SK-N-SH (cell line): ENCODE data around the gene ACOT4. TPM values are rescaled to one million over a fixed set of nuclear protein-coding genes. Genes with fewer than 3 reads are reported as not detected.
"Not testable (repeated sequence)": the region's sequence is repeated elsewhere in the genome, so short reads cannot be mapped to it uniquely, and the experiment has no call there.

ENCODE experiments used
- CTCF ChIA-PET: fragments of 300-600, 350-600 bp; formaldehyde crosslinking; extraction: SDS; loops from one replicate; lab custom pipeline; 2021; lab: Yijun Ruan, JAX
- POLR2A ChIA-PET: fragments of 350-600 bp; sonication (Branson Sonifier 250); formaldehyde crosslinking; extraction: SDS; loops from one replicate; lab custom pipeline; 2020; ENCODE audit warnings: antibody characterized with exemption, inconsistent platforms; lab: Yijun Ruan, JAX
- DNase-seq: peaks from one replicate; pipeline ENCODE4 v3.0.0; 2012
- H2AFZ ChIP-seq: fragments of 200-600 bp; sonication (generic); 2 replicates; pipeline ENCODE4 v1.8.1; 2016; ENCODE audit warnings: antibody characterized with exemption, mild to moderate bottlenecking, low read depth
- H3F3A ChIP-seq: fragments of 200-600 bp; sonication (generic); replicated peaks from 2 replicates; pipeline ENCODE3; 2016; ENCODE audit warnings: antibody characterized with exemption, mild to moderate bottlenecking; ENCODE audit not compliant: insufficient read depth
- H3K27ac ChIP-seq, 2 experiments: fragments of 200-500 bp in 1 of 2; fragments of 200-600 bp in 1 of 2; sonication (Bioruptor generic) in 1 of 2; sonication (generic), shearing (Covaris generic) in 1 of 2; 2 replicates each; pipeline versions ENCODE4 v1.5.1 to v1.6.1; 2014 to 2016; ENCODE audit warnings: low read depth in 2 of 2, inconsistent platforms in 1 of 2, low read length in 1 of 2, mild to moderate bottlenecking in 1 of 2, mixed read lengths in 1 of 2
- H3K27me3 ChIP-seq: fragments of 200-600 bp; sonication (generic), shearing (Covaris generic); 2 replicates; pipeline ENCODE4 v1.6.1; 2016; ENCODE audit warnings: mixed run types; ENCODE audit not compliant: insufficient read depth
- H3K36me3 ChIP-seq, 2 experiments: fragments of 200-500 bp in 1 of 2; fragments of 200-600 bp in 1 of 2; sonication (Bioruptor generic) in 1 of 2; sonication (generic) in 1 of 2; replicated peaks in 1 of 2; 2 replicates each; pipeline versions ENCODE3 to v1.5.1; 2014 to 2016; ENCODE audit warnings: low read length in 1 of 2, mild to moderate bottlenecking in 1 of 2; ENCODE audit not compliant: insufficient read depth in 2 of 2, control insufficient read depth in 1 of 2
- H3K4me1 ChIP-seq, 2 experiments: fragments of 200-500 bp in 1 of 2; fragments of 200-600 bp in 1 of 2; sonication (Bioruptor generic) in 1 of 2; sonication (generic), shearing (Covaris generic) in 1 of 2; 2 replicates each; pipeline versions ENCODE4 v1.5.1 to v1.6.1; 2014 to 2016; ENCODE audit warnings: low read depth in 1 of 2, low read length in 1 of 2, mixed run types in 1 of 2; ENCODE audit not compliant: insufficient read depth in 2 of 2, control insufficient read depth in 1 of 2
- H3K4me2 ChIP-seq: fragments of 200-600 bp; sonication (generic), shearing (Covaris generic); 2 replicates; pipeline ENCODE4 v1.6.1; 2017; ENCODE audit warnings: mixed run types
- H3K4me3 ChIP-seq, 2 experiments: fragments of 200-500 bp in 1 of 2; fragments of 200-600 bp in 1 of 2; sonication (Bioruptor generic) in 1 of 2; sonication (generic), shearing (Covaris generic) in 1 of 2; 2 replicates each; pipeline versions ENCODE4 v1.5.1 to v1.8.1; 2014 to 2016; ENCODE audit warnings: low read depth in 2 of 2, inconsistent platforms in 1 of 2, low read length in 1 of 2, mild to moderate bottlenecking in 1 of 2, mixed read lengths in 1 of 2, moderate library complexity in 1 of 2
- H3K79me2 ChIP-seq: fragments of 200-600 bp; sonication (generic); 2 replicates; pipeline ENCODE4 v1.8.1; 2017; ENCODE audit warnings: mild to moderate bottlenecking; ENCODE audit not compliant: insufficient read depth
- H3K9ac ChIP-seq: fragments of 200-600 bp; sonication (generic); 2 replicates; pipeline ENCODE4 v1.6.1; 2017; ENCODE audit warnings: mixed run types
- H3K9me2 ChIP-seq: fragments of 200-600 bp; sonication (generic); 2 replicates; pipeline ENCODE4 v1.6.1; 2017; ENCODE audit warnings: mixed run types
- H3K9me3 ChIP-seq: fragments of 200-600 bp; sonication (generic); 2 replicates; pipeline ENCODE4 v1.6.1; 2017; ENCODE audit warnings: mixed run types, mild to moderate bottlenecking, moderate library complexity
- H4K20me1 ChIP-seq: fragments of 200-600 bp; sonication (generic); 2 replicates; pipeline ENCODE4 v1.6.1; 2017; ENCODE audit warnings: mild to moderate bottlenecking, mixed run types; ENCODE audit not compliant: insufficient read depth
- CHD2 ChIP-seq: fragments of 150-350 bp; IDR thresholded peaks from 2 replicates; pipeline ENCODE4 v1.6.1; 2018; ENCODE audit warnings: low read length; ENCODE audit not compliant: partially characterized antibody
- GABPA ChIP-seq: IDR thresholded peaks from 2 replicates; pipeline ENCODE4 v1.4.0; 2012; ENCODE audit warnings: low read depth, mild to moderate bottlenecking
- JUND ChIP-seq: IDR thresholded peaks from 2 replicates; pipeline ENCODE4 v1.4.0; 2012
- RCOR1 ChIP-seq: fragments of 150-350 bp; IDR thresholded peaks from 2 replicates; pipeline ENCODE4 v1.6.1; 2017; ENCODE audit warnings: antibody characterized with exemption, low read length
- RFX5 ChIP-seq: IDR thresholded peaks from 2 replicates; pipeline ENCODE4 v1.6.1; 2012; ENCODE audit warnings: mild to moderate bottlenecking, improper control_type of control experiment, low read length
- WGBS: methylation state at CpG from one replicate; pipeline ENCODE4 v1.1.6; 2017; ENCODE audit warnings: low lambda C conversion rate; 5-methylcytosine and 5-hydroxymethylcytosine counted together
- polyA plus RNA-seq, 3 experiments: library from polyadenylated mRNA; depleted of rRNA; stranded (reverse); fragments of >200 nt; gene quantifications; 2 replicates each; pipeline ENCODE4 v1.2.3, GENCODE V29; 2012

Gene ACOT4
- polyA plus RNA-seq, 1 of the 3 experiments (the other 2 are of a cell fraction): 0.12 TPM

GRCh38 chr14:73574251-73574650 is 17.4 kb upstream of the ACOT4 start:
- POLR2A ChIA-PET, DNase-seq, H3K79me2 ChIP-seq: not testable (repeated sequence)

GRCh38 chr14:73576391-73576790 is 15.3 kb upstream of the ACOT4 start:
- no peak overlapping the region for H3K9ac ChIP-seq
- DNase-seq: no peak
- H3K9me3 ChIP-seq: no peaks in the 10 kb centered on the region
- ChIA-PET POLR2A (no interaction called here), CTCF (no interaction called here)
- H3K4me1 ChIP-seq: no peaks in the 10 kb centered on the region
- no peak overlapping the region for H3K27ac ChIP-seq
- no peak overlapping the region for H3K4me2 ChIP-seq
- H3K79me2 ChIP-seq: no peaks in the 10 kb centered on the region
- peaks cover 0 to 12% of the 10 kb centered on the region in 2 experiments for H3K36me3 ChIP-seq
- no peaks in the 10 kb centered on the region for H4K20me1 ChIP-seq
- no peaks in the 10 kb centered on the region for H3K27me3 ChIP-seq
- H3F3A ChIP-seq: peaks cover 4% of the 10 kb centered on the region
- H3K4me3 ChIP-seq: no peak overlapping the region
- H3K9me2 ChIP-seq: no peaks in the 10 kb centered on the region
- H2AFZ ChIP-seq: no peak overlapping the region
- TF ChIP-seq JUND (no peak), GABPA (no peak), RFX5 (no peak), CHD2 (no peak), RCOR1 (no peak)
- 85% methylated on average over 3 of the region's 3 CpGs for WGBS

More at GRCh38 chr14:73574251-73574650, 17.4 kb upstream of the ACOT4 start:
- H3K4me2 ChIP-seq, H3K9ac ChIP-seq, H3K4me3 ChIP-seq, H3K9me3 ChIP-seq, H4K20me1 ChIP-seq, H3K27ac ChIP-seq, H3K4me1 ChIP-seq, CTCF ChIA-PET, H3K9me2 ChIP-seq, H3K27me3 ChIP-seq, H2AFZ ChIP-seq: not testable (repeated sequence)
- 99% methylated on average over 7 of the region's 7 CpGs for WGBS
- H3F3A ChIP-seq: peaks cover 10% of the 10 kb centered on the region
- H3K36me3 ChIP-seq: peaks cover 0 to 12% of the 10 kb centered on the region in 2 experiments

GRCh38 chr14:73577214-73577613 is 14.5 kb upstream of the ACOT4 start:
- H3K4me1 ChIP-seq, DNase-seq, H3F3A ChIP-seq, H2AFZ ChIP-seq, H3K4me2 ChIP-seq, H3K9me2 ChIP-seq, POLR2A ChIA-PET, H3K27ac ChIP-seq, H4K20me1 ChIP-seq, H3K9ac ChIP-seq, H3K9me3 ChIP-seq, H3K79me2 ChIP-seq, H3K4me3 ChIP-seq, H3K27me3 ChIP-seq, CTCF ChIA-PET: not testable (repeated sequence)
- H3K36me3 ChIP-seq: peaks cover 0 to 12% of the 10 kb centered on the region in 2 experiments
- 100% methylated on average over 1 of the region's 2 CpGs for WGBS

DNA sequence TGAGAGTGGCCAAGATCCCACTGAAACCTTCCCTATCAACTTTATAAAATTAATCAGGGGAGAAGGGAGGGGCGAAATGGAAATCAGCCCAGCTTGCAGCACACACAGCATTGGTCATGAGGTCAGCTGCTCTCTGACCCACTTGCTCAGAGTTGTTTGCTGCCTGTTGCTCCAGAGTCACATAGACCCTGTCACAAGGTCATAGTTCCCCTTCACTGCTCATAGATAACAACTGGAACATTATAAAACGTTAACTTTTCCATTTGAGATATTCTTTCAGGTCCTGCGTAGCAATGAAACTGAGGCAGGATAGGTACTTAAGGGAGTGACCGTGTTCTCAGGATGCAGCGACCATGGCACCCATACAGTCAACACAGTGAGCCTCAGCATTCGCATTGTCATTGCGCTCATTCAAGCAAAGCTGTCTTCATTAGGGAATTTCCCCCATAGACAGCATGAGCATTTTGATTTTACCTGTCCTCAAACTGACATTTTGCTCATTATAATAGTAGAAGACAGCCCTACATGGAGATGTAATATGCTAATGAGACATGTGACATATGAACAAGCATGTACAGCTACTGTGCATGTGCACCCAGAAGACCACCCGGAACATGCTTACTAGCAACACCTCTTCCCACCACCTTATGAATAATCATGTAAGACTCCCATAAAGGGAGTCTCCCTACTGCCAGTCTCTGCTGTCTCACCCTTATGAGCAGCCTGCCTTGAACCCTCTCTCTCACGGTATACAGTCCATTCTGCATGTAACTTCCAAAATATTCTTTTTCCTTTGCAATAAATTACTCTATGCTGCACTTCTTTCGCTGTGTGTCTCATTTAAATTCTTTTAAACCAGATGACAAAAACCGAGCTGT is 9.3 kb upstream of the ACOT4 start:
- CTCF ChIA-PET: interaction anchor here (1.5 kb wide), 1 partner anchor 111 kb away, joined by 3 read pairs; no protein-coding TSS in a partner anchor

More for the DNA sequence above, 9.3 kb upstream of the ACOT4 start:
- H4K20me1 ChIP-seq, H3K79me2 ChIP-seq, H3K4me3 ChIP-seq, H3K9ac ChIP-seq, H3F3A ChIP-seq, H3K9me2 ChIP-seq, H3K27ac ChIP-seq, H3K36me3 ChIP-seq, H3K4me1 ChIP-seq, H2AFZ ChIP-seq, POLR2A ChIA-PET, DNase-seq, H3K9me3 ChIP-seq, H3K27me3 ChIP-seq, H3K4me2 ChIP-seq: not testable (repeated sequence)
- WGBS: 94% methylated on average over 10 of the region's 11 CpGs
